Liver (tissue), 5 donors: Measurements from ENCODE around the gene ATXN7L3B. TPM values are rescaled to one million over a fixed set of nuclear protein-coding genes. Genes with fewer than 3 reads are reported as not detected.

Experiments used
- EGR1 ChIP-seq, 2 donors: IDR thresholded peaks; 2 replicates each; pipeline ENCODE4 v1.6.1; 2016 to 2018; ENCODE audit warnings: antibody characterized with exemption in 2 of 2, low read depth in 2 of 2
- HNF4G ChIP-seq: IDR thresholded peaks from 2 replicates; pipeline ENCODE4 v1.6.1; 2016; ENCODE audit warnings: antibody characterized with exemption
- RAD21 ChIP-seq, 2 donors: IDR thresholded peaks; 2 replicates each; pipeline ENCODE4 v1.6.1; 2016; ENCODE audit warnings: antibody characterized with exemption in 2 of 2, mild to moderate bottlenecking in 2 of 2
- RXRA ChIP-seq, 2 donors: IDR thresholded peaks; 2 replicates each; pipeline ENCODE4 v1.6.1; 2017 to 2018; ENCODE audit warnings: antibody characterized with exemption in 2 of 2, mild to moderate bottlenecking in 1 of 2
- polyA plus RNA-seq, 2 donors: library from polyadenylated mRNA; stranded (reverse) in 1 of 2; unstranded in 1 of 2; fragments of 200-250 nt in 1 of 2; fragments of >200 nt in 1 of 2; fragmentation: Nextera tagmentation in 1 of 2; extraction: Ambion mirVana in 1 of 2; gene quantifications; one replicate each; pipeline versions ENCODE4 v1.2.1 to v1.2.3, GENCODE V29; 2013 to 2015
- total RNA-seq, 2 donors: library from RNA; depleted of rRNA; stranded (reverse); fragments of >200 nt; gene quantifications; one replicate each; pipeline ENCODE4 v1.2.3, GENCODE V29; 2014
- TF ChIP-seq, protein P1 (sequence below): IDR thresholded peaks from 2 replicates; pipeline ENCODE4 v1.6.1; 2016; ENCODE audit warnings: antibody characterized with exemption
- donor health status: healthy.
- donor health status: healthy.
- donor health status: healthy.

Gene ATXN7L3B
- total and polyA plus RNA-seq, 4 donors: 9.0 to 19.4 (median 12.6) TPM

DNA sequence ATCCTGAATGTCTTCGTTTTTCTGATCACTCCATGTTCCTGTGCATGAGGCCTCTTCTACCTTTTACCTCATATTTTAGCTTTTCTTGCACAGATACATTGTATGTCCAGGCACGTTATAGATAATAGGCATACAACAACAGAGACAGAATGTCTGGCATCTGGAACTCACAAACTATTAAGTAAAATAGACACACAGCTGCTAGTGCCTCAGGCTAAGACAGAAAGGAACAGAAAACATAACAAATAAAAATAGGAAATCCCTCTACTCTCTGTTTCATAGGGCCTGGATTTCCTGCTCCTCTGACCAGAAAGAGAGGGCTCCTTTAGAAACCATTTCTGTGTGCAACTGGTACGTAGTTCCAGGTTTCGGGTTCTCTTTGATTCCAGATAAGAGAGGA lies 48.6 kb downstream of the ATXN7L3B start (continued):
- no peak for TF ChIP-seq EGR1 (IDR thresholded peaks at IDR 0.05; ENCODE audit: low read depth in 2 of 2)
- no peak for TF ChIP-seq RXRA (IDR thresholded peaks at IDR 0.05)
- TF ChIP-seq, protein P1, sequence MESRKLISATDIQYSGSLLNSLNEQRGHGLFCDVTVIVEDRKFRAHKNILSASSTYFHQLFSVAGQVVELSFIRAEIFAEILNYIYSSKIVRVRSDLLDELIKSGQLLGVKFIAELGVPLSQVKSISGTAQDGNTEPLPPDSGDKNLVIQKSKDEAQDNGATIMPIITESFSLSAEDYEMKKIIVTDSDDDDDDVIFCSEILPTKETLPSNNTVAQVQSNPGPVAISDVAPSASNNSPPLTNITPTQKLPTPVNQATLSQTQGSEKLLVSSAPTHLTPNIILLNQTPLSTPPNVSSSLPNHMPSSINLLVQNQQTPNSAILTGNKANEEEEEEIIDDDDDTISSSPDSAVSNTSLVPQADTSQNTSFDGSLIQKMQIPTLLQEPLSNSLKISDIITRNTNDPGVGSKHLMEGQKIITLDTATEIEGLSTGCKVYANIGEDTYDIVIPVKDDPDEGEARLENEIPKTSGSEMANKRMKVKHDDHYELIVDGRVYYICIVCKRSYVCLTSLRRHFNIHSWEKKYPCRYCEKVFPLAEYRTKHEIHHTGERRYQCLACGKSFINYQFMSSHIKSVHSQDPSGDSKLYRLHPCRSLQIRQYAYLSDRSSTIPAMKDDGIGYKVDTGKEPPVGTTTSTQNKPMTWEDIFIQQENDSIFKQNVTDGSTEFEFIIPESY: no peak
- TF ChIP-seq RAD21 (IDR thresholded peaks at IDR 0.05): no peak
- TF ChIP-seq HNF4G: no peak
